ENCODE results near the gene C16orf46. TPM values are rescaled to one million over a fixed set of nuclear protein-coding genes. Genes with fewer than 3 reads are reported as not detected.

C16orf46 gene
- total and polyA plus RNA-seq, 9 donors: 0.36 to 3.8 (median 0.82) TPM; not detected in 1

- Histone ChIP-seq H3K4me1 (ENCODE audit: insufficient read depth) (no peaks in the 10 kb centered on the region), H3K4me3 (no peak overlapping the region), H3K27me3 (no peaks in the 10 kb centered on the region), H3K9me3 (no peaks in the 10 kb centered on the region), H3K36me3 (no peaks in the 10 kb centered on the region), H3K27ac (no peak overlapping the region)
- intact Hi-C loops (cut with DNase I): no loop called here
- no peak for DNase-seq
- WGBS, 3 donors: 66 to 81% (median 75%) methylated on average over 1 of the region's 1 CpG
- TF ChIP-seq CTCF (IDR thresholded peaks at IDR 0.05) (no peak), EP300 (IDR thresholded peaks at IDR 0.05) (no peak), POLR2A (IDR thresholded peaks at IDR 0.05) (no peak)
Measured at GRCh38 chr16:81067166-81067565, 9.9 kb downstream of the C16orf46 start.

- TF ChIP-seq EP300 (IDR thresholded peaks at IDR 0.05): no peak
- no peak for TF ChIP-seq POLR2A (IDR thresholded peaks at IDR 0.05)
- TF ChIP-seq CTCF (IDR thresholded peaks at IDR 0.05): no peak
- H3K4me3 ChIP-seq: no peak overlapping the region
- H3K36me3 ChIP-seq: no peaks in the 10 kb centered on the region
- H3K4me1 ChIP-seq (ENCODE audit: insufficient read depth): no peaks in the 10 kb centered on the region
- no peak for DNase-seq
- no peak overlapping the region for H3K27ac ChIP-seq
- WGBS, 3 donors: 69 to 73% (median 71%) methylated on average over 4 of the region's 4 CpGs
- intact Hi-C loops (cut with DNase I): no loop called here
- no peaks in the 10 kb centered on the region for H3K27me3 ChIP-seq
- H3K9me3 ChIP-seq: no peaks in the 10 kb centered on the region
Measured at GRCh38 chr16:81066681-81067080, 10.4 kb downstream of the C16orf46 start.

GRCh38 chr16:81061871-81062608 is 15.0 kb downstream of the C16orf46 start:
- Histone ChIP-seq H3K27me3 (no peaks in the 10 kb centered on the region), H3K4me3 (no peak overlapping the region), H3K4me1 (ENCODE audit: insufficient read depth) (no peaks in the 10 kb centered on the region), H3K27ac (no peak overlapping the region), H3K36me3 (no peaks in the 10 kb centered on the region), H3K9me3 (no peaks in the 10 kb centered on the region)
- DNase-seq: no peak
- TF ChIP-seq EP300 (IDR thresholded peaks at IDR 0.05) (no peak), POLR2A (IDR thresholded peaks at IDR 0.05) (no peak), CTCF (IDR thresholded peaks at IDR 0.05) (no peak)
- intact Hi-C loops (cut with DNase I): no loop called here
- WGBS, 3 donors: 53 to 69% (median 59%) methylated on average over 10 of the region's 10 CpGs

- no peak for TF ChIP-seq CTCF (IDR thresholded peaks at IDR 0.05)
- TF ChIP-seq POLR2A (IDR thresholded peaks at IDR 0.05): no peak
- TF ChIP-seq EP300 (IDR thresholded peaks at IDR 0.05): no peak
- no peak for DNase-seq
- Histone ChIP-seq H3K9me3 (no peaks in the 10 kb centered on the region), H3K36me3 (no peaks in the 10 kb centered on the region), H3K4me1 (ENCODE audit: insufficient read depth) (no peaks in the 10 kb centered on the region), H3K27ac (no peak overlapping the region), H3K4me3 (no peak overlapping the region), H3K27me3 (no peaks in the 10 kb centered on the region)
- 70 to 82% (median 76%) methylated on average over 10 of the region's 10 CpGs for WGBS, 3 donors
- intact Hi-C loops (cut with DNase I): no loop called here
Measured at GRCh38 chr16:81061307-81061640, 15.8 kb downstream of the C16orf46 start.

Data from ovary (tissue), 9 donors.